ENCODE results near the gene PRRC2A.

Gene PRRC2A

DNA sequence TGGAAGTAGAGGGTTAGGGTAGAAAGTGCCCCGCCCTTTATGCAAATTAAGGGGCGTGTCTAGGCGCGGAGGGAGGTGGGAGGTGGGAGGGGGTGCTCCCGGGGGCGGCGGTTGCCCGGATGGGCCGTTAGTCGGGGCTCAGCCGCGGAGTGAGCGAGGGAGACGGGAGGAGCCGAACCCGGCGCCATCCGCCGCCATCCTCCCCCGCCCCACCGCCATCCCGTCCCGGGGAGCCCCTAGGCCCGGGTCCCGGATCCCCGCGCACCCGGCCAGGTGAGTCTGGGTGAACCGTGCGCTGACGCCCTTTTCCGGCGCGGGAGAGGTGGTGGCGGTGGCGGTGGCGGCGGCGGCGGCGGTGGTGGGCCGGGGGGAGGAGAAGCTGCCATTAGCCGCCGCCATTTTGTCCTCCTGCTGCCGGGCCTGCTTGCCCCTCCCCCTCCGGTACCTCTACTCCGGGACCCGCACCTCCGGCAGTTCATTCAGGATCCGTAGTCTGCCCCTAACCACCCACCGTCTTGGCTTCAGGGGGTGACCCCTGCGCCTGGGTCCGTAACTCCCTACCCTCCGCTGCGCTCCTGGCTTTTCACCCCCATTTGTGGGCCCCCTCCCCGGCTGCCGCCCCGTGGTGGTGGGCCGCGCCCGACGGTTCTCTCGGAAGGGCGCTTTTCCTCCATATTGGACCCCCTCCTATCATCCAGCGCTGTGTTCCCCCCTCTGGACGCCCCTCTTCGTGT, at the start of gene PRRC2A:
TSS of gene PRRC2A (plus strand) at position 130 of the 734 bp plus-strand sequence. CDS start 2,075 bp downstream, outside the sequence.
- DNase-seq = peak; percentile 51

DNA sequence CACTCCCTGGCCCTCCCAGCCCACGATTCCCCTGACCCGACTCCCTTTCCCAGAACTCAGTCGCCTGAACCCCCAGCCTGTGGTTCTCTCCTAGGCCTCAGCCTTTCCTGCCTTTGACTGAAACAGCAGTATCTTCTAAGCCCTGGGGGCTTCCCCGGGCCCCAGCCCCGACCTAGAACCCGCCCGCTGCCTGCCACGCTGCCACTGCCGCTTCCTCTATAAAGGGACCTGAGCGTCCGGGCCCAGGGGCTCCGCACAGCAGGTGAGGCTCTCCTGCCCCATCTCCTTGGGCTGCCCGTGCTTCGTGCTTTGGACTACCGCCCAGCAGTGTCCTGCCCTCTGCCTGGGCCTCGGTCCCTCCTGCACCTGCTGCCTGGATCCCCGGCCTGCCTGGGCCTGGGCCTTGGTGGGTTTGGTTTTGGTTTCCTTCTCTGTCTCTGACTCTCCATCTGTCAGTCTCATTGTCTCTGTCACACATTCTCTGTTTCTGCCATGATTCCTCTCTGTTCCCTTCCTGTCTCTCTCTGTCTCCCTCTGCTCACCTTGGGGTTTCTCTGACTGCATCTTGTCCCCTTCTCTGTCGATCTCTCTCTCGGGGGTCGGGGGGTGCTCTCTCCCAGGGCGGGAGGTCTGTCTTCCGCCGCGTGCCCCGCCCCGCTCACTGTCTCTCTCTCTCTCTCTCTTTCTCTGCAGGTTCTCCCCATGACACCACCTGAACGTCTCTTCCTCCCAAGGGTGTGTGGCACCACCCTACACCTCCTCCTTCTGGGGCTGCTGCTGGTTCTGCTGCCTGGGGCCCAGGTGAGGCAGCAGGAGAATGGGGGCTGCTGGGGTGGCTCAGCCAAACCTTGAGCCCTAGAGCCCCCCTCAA, 48.2 kb upstream of the PRRC2A start, which contains the start of gene LTA:
TSS of gene LTA (plus strand) at position 249 of the 871 bp plus-strand sequence. CDS start at position 703, 454 bp downstream.
- DNase-seq = no peak

DNA sequence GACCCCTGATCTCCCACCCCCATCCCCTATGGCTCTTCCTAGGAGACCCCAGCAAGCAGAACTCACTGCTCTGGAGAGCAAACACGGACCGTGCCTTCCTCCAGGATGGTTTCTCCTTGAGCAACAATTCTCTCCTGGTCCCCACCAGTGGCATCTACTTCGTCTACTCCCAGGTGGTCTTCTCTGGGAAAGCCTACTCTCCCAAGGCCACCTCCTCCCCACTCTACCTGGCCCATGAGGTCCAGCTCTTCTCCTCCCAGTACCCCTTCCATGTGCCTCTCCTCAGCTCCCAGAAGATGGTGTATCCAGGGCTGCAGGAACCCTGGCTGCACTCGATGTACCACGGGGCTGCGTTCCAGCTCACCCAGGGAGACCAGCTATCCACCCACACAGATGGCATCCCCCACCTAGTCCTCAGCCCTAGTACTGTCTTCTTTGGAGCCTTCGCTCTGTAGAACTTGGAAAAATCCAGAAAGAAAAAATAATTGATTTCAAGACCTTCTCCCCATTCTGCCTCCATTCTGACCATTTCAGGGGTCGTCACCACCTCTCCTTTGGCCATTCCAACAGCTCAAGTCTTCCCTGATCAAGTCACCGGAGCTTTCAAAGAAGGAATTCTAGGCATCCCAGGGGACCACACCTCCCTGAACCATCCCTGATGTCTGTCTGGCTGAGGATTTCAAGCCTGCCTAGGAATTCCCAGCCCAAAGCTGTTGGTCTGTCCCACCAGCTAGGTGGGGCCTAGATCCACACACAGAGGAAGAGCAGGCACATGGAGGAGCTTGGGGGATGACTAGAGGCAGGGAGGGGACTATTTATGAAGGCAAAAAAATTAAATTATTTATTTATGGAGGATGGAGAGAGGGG, 47.0 kb upstream of the PRRC2A start:
- DNase-seq = no peak

DNA sequence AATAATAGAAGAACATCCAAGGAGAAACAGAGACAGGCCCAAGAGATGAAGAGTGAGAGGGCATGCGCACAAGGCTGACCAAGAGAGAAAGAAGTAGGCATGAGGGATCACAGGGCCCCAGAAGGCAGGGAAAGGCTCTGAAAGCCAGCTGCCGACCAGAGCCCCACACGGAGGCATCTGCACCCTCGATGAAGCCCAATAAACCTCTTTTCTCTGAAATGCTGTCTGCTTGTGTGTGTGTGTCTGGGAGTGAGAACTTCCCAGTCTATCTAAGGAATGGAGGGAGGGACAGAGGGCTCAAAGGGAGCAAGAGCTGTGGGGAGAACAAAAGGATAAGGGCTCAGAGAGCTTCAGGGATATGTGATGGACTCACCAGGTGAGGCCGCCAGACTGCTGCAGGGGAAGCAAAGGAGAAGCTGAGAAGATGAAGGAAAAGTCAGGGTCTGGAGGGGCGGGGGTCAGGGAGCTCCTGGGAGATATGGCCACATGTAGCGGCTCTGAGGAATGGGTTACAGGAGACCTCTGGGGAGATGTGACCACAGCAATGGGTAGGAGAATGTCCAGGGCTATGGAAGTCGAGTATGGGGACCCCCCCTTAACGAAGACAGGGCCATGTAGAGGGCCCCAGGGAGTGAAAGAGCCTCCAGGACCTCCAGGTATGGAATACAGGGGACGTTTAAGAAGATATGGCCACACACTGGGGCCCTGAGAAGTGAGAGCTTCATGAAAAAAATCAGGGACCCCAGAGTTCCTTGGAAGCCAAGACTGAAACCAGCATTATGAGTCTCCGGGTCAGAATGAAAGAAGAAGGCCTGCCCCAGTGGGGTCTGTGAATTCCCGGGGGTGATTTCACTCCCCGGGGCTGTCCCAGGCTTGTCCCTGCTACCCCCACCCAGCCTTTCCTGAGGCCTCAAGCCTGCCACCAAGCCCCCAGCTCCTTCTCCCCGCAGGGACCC, 46.1 kb upstream of the PRRC2A start:
- no peak for DNase-seq

DNA sequence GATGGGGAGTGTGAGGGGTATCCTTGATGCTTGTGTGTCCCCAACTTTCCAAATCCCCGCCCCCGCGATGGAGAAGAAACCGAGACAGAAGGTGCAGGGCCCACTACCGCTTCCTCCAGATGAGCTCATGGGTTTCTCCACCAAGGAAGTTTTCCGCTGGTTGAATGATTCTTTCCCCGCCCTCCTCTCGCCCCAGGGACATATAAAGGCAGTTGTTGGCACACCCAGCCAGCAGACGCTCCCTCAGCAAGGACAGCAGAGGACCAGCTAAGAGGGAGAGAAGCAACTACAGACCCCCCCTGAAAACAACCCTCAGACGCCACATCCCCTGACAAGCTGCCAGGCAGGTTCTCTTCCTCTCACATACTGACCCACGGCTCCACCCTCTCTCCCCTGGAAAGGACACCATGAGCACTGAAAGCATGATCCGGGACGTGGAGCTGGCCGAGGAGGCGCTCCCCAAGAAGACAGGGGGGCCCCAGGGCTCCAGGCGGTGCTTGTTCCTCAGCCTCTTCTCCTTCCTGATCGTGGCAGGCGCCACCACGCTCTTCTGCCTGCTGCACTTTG, 45.1 kb upstream of the PRRC2A start, which contains the start of gene TNF:
TSS of gene TNF (plus strand) at position 231 of the 567 bp plus-strand sequence. CDS start at position 408, 177 bp downstream.
- no peak for DNase-seq

DNA sequence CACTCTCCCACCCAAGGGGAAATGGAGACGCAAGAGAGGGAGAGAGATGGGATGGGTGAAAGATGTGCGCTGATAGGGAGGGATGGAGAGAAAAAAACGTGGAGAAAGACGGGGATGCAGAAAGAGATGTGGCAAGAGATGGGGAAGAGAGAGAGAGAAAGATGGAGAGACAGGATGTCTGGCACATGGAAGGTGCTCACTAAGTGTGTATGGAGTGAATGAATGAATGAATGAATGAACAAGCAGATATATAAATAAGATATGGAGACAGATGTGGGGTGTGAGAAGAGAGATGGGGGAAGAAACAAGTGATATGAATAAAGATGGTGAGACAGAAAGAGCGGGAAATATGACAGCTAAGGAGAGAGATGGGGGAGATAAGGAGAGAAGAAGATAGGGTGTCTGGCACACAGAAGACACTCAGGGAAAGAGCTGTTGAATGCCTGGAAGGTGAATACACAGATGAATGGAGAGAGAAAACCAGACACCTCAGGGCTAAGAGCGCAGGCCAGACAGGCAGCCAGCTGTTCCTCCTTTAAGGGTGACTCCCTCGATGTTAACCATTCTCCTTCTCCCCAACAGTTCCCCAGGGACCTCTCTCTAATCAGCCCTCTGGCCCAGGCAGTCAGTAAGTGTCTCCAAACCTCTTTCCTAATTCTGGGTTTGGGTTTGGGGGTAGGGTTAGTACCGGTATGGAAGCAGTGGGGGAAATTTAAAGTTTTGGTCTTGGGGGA, 44.4 kb upstream of the PRRC2A start:
- DNase-seq = no peak

DNA sequence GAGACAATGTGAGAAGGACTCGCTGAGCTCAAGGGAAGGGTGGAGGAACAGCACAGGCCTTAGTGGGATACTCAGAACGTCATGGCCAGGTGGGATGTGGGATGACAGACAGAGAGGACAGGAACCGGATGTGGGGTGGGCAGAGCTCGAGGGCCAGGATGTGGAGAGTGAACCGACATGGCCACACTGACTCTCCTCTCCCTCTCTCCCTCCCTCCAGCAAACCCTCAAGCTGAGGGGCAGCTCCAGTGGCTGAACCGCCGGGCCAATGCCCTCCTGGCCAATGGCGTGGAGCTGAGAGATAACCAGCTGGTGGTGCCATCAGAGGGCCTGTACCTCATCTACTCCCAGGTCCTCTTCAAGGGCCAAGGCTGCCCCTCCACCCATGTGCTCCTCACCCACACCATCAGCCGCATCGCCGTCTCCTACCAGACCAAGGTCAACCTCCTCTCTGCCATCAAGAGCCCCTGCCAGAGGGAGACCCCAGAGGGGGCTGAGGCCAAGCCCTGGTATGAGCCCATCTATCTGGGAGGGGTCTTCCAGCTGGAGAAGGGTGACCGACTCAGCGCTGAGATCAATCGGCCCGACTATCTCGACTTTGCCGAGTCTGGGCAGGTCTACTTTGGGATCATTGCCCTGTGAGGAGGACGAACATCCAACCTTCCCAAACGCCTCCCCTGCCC, 43.5 kb upstream of the PRRC2A start:
- DNase-seq = no peak

DNA sequence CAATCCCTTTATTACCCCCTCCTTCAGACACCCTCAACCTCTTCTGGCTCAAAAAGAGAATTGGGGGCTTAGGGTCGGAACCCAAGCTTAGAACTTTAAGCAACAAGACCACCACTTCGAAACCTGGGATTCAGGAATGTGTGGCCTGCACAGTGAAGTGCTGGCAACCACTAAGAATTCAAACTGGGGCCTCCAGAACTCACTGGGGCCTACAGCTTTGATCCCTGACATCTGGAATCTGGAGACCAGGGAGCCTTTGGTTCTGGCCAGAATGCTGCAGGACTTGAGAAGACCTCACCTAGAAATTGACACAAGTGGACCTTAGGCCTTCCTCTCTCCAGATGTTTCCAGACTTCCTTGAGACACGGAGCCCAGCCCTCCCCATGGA, 42.9 kb upstream of the PRRC2A start:
- DNase-seq = no peak

DNA sequence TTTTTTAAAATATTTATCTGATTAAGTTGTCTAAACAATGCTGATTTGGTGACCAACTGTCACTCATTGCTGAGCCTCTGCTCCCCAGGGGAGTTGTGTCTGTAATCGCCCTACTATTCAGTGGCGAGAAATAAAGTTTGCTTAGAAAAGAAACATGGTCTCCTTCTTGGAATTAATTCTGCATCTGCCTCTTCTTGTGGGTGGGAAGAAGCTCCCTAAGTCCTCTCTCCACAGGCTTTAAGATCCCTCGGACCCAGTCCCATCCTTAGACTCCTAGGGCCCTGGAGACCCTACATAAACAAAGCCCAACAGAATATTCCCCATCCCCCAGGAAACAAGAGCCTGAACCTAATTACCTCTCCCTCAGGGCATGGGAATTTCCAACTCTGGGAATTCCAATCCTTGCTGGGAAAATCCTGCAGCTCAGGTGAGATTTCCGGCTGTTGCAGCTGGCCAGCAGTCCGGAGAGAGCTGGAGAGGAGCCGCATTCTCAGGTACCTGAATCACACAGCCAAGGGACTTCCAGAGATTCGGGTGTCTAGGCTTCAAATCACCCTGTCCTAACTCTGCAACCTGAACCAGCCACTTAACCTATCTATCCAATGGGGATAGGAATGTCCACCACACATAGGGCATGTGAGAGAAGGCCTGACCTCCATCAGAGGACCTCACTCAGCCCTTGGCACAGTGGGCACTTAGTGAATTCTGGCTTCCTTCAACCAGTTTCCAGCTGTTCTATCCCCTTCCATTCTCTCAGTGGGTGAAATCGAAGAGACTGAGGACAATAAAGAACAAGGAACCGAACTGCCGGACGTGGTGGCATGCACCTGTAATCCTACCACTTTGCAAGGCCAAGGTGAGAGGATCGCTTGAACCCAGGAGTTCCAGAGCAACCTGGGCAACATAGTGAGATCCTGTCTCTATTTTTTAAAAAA, 42.1 kb upstream of the PRRC2A start:
- DNase-seq = no peak

DNA sequence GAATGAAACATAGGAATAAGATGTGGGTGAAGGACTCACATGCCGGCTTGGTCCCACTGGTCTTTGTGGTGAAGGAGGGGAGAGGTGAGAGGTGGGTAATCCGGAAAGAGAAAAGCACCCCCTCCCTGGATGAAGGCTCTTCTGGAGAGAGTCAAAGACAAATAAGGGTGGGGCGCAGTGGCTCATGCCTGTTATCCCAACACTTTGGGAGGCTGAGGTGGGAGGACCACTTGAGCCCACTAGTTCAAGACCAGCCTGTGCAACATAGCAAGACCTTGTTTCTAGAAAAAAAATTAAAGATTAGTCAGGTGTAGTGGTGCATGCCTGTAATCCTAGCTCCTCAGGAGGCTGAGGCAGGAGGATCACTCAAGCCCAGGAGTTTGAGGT, 41.4 kb upstream of the PRRC2A start:
- DNase-seq = no peak

DNA sequence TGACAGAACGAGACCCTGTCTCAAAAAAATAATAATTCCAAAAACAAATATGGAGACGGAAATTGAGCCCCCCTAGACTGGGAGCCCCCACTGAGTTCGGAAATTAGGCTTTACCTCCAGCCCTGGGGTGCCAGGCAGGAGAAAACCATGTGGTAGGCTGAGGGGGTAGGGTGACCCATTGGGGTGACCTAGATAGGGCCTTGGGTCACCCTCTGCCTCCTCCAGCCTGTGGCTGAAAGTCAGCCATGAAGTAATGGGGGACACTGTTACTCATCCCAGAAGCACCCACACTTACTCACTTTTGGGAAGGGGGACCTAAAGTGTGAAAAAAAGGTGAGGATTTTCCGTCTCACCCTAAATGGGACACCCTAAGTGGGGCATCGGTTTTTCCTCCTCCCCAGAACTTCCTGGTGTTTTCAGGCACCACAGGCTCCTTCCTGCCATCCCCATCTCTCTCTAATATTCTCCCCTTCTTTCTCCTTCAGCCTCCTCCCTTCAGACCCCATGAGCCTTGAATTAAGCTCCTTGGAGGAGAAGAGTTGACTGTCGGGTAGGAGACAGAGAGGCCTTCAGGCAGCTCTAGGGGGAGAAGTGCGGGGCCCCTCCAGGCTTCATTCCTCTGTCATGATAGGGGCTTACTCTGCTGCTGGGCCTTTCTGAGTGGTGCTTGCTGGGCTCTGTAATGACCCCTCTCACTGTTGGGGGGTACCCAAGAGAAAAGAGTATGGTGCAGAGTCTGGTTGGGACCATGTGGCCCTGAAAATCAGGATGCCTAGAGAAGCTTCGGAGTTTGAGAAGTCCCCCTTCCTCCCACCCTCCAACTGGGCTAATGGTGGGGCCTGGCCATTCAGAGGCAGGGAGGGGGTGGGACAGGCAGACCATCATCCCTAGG, 40.7 kb upstream of the PRRC2A start:
- DNase-seq = no peak

DNA sequence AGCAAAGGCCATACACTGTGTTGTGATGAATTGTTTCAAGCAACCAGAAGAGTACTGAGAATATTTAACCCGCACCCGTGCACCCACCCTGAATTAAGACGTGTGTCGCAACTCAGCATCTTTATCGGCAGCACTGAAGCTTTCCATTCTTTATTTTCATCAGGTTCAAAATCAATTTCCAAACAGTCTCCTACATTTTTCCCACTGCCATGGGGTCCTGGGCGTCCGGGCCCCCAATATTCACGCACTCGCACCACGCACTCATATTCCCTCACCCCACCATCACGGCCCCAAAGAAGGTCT, 40.1 kb upstream of the PRRC2A start:
- DNase-seq = no peak

DNA sequence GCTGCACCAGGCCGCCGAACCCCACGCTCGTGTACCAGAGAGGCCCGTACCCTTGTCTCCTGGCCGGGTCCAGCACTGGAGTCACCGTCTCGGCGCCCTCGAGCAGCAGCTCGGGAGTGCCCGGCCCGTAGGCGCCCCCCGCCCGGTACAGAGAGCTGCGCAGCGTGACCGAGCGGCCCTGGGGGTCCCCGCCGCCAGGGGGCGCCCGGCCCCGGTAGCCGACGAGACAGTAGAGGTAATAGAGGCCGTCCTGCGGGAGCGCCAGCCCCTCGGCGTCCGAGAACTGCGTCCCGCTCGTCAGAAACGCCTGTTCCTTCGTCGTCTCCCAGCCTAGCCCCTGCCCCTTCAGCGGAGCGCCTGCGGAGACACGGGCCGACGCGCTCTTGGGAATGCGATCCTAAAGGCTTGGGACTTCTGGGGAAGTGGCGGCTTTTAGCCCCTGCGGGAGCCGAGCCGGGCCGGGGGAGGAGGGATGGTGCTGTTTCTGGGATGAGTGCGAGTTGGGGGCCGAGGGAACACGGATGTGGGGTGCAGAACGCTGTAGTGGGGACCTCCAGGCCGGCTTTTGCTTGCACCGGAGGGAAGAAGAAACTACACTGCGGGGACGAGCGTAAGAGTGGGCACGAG, 39.6 kb upstream of the PRRC2A start:
- peak; percentile 61 for DNase-seq

DNA sequence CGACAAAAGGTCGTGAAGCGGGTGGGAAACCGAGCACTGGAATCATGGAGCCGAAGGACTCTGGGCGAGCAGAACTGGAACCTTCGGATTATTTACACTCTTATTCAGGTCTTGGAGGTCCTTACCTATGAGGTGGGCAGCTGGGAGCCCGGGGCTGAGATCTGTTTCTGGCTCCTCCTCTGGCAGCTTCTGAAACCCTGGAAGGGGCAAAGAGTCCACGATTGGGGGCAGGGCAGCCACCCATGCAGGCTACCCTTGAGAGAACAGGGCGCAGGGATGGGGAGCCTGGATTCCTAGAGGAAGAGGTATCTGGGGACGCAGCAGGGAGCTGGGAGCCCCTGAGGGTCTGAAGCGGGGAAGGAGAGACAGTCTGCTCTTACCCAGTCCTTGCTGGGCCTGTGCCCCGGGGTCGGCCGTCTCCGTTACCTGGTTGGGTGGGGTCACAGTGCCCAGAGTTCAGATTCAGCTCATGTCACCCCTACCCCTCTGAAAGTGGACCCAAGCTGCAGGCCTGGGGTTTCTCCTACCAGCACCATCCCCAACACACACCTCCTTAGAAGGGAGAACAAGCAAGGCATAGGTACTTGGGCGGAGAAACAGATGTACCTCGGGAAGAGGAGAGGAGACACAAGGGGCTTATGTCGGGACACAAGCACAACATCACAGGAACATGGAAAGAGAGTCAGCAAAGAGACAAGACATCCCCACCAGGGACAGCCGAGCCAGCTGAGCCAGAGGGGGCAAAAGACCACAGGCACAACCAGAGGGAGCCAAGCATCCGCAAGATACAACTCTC, 38.9 kb upstream of the PRRC2A start:
- DNase-seq = no peak

DNA sequence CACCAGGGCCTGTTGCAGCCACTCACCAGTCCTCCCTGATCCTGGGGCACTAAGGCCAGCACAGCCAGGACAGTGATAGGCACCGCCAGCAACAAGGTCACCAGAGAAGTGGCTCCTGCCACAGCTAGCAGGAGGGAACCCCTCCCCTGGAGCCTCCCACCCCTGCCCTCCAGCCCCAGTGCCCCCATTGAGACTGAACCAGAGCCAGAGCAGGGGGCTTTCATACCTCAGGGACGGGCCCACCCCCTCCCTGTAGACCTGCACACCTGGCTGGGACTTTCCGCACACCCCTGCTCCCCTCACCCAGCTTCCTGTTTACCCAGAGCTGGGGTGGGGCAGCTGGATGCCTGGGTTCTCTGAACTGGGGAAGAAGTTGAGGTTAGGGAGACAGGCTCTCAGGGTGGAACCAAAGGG, 38.3 kb upstream of the PRRC2A start, which contains the start of gene LTB:
TSS of gene LTB (minus strand) at position 195 of the 414 bp plus-strand sequence. CDS start at position 188, 7 bp downstream.
- no peak for DNase-seq

DNA sequence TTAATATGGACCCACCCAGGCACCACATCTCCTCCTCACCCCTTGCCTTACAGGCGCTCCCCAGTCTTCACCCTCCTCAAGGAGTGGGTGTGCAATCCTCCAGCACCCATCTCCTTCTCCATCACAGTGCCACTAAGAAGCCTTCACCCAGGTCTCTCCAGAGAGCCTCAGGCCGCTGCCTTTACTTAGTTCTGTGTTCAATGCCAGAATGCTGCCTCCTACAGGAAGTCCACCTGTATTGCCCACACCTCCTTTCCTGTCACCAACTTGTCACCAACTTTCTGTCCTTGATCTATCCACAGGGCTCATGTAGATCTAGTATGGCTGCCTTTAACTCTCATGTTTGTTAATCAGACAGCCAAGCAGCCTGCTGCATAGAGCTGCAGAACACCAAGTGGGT, 35.0 kb upstream of the PRRC2A start:
- no peak for DNase-seq
